Stomach (tissue), 4 donors: ENCODE results near the gene CCDC183.

Experiments used
- EP300 ChIP-seq: sonication (generic); formaldehyde crosslinking; IDR thresholded peaks from one replicate; pipeline ENCODE4 v1.6.1; 2017; ENCODE audit warnings: antibody characterized with exemption
- POLR2A ChIP-seq, 4 donors: fragments of 450-650 bp; IDR thresholded peaks; one replicate each; pipeline ENCODE4 v1.6.1; 2016; ENCODE audit warnings: antibody characterized with exemption in 4 of 4, control low read depth in 2 of 4, mild to moderate bottlenecking in 1 of 4, moderate library complexity in 1 of 4
- TF ChIP-seq, protein P1 (sequence below), 7 experiments: fragments of 450-650 bp in 4 of 7; fragments of 200-600 bp in 3 of 7; sonication (generic) in 3 of 7; IDR thresholded peaks; one replicate each; pipeline ENCODE4 v1.5.1; 2016 to 2019; ENCODE audit warnings: antibody characterized with exemption in 7 of 7, control low read depth in 2 of 7, mild to moderate bottlenecking in 1 of 7

DNA sequence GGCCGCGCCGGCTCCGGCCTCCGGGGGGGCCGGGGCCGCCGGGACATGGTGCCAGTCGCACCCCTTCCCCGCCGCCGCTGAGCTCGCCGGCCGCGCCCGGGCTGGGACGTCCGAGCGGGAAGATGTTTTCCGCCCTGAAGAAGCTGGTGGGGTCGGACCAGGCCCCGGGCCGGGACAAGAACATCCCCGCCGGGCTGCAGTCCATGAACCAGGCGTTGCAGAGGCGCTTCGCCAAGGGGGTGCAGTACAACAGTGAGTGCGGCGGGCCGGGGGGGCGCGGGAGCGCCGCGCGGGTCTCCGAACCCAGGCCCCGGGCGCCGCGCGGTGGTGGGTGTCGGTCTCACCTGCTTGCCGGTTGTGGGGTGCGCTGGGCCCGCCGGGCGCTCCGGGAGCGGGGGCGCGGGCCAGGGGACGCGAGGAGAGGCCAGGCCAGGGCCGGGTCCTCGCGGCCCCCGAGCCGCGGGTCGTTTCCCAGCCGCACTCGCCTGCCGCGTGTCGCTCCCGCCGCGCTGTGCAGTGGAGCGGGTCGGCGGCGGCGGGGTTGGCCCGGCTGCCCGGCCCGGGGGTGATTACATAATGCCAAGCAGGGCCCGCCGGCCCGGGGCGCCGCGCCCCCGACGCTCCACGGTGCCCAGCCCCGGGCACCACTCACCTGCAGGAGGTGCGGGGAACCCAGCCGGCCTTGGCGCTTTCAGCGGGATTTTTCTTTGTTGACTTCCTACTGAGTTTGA lies 12.1 kb downstream of the CCDC183 start:
- TF ChIP-seq, protein P1, sequence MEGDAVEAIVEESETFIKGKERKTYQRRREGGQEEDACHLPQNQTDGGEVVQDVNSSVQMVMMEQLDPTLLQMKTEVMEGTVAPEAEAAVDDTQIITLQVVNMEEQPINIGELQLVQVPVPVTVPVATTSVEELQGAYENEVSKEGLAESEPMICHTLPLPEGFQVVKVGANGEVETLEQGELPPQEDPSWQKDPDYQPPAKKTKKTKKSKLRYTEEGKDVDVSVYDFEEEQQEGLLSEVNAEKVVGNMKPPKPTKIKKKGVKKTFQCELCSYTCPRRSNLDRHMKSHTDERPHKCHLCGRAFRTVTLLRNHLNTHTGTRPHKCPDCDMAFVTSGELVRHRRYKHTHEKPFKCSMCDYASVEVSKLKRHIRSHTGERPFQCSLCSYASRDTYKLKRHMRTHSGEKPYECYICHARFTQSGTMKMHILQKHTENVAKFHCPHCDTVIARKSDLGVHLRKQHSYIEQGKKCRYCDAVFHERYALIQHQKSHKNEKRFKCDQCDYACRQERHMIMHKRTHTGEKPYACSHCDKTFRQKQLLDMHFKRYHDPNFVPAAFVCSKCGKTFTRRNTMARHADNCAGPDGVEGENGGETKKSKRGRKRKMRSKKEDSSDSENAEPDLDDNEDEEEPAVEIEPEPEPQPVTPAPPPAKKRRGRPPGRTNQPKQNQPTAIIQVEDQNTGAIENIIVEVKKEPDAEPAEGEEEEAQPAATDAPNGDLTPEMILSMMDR (IDR thresholded peaks at IDR 0.05): no peak
- no peak for TF ChIP-seq POLR2A (IDR thresholded peaks at IDR 0.05)
- TF ChIP-seq EP300: no peak
